Measurements from ENCODE around the gene ALPI.

Gene ALPI

GRCh38 chr2:232502911-232503808, 47.2 kb downstream of the ALPI start:
- DNase-seq, result no peak

- DNase-seq, result no peak
These were observed 47.9 kb downstream of the ALPI start for GRCh38 chr2:232503809-232504323.

DNA sequence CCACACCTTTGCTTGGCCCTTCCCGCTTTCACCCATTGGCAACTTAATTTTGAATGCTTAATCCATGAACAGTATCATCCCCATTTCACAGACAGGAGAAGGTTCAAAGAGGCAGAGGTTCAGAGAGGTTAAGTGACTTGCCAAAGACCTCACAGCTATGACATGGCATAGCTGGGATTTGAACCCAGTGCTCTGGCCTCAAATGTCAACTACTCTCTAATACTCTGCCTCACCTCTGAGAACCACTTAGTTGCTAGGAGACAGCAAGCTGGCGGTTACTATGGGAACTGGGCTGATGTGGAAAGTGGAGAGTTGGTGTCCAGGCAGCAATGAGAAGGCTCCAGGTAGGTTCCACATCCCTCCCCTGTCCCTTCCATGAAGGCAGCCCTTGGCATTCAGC, 48.5 kb downstream of the ALPI start:
- no peak for DNase-seq

- no peak for DNase-seq
These were observed 49.9 kb downstream of the ALPI start for GRCh38 chr2:232505856-232506255.

- no peak for DNase-seq
These were observed 50.8 kb downstream of the ALPI start for GRCh38 chr2:232506709-232507108.

DNA sequence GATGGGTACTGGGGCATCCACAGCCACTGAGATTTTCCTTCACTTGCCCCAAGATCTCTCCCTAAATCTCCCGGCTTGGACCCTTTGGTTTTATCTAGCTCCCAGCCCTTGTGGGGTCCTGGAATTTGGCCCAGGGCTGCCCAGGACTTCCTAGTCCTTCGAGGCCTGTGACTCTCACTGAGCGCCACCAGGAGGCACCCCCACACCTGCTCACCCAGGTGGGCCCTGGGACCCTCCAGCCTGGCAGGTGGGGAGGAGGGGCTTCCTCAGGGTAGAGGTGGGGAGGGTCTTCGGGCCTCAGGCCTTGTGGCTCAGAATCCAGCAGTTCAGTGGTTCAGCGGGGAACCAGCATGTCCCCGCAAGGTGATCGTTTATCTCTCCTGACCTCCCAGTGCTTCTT, 52.3 kb downstream of the ALPI start:
- no peak for DNase-seq

Measured in SW 1271 (cell line).